ENCODE results near the gene MBP.

DNA sequence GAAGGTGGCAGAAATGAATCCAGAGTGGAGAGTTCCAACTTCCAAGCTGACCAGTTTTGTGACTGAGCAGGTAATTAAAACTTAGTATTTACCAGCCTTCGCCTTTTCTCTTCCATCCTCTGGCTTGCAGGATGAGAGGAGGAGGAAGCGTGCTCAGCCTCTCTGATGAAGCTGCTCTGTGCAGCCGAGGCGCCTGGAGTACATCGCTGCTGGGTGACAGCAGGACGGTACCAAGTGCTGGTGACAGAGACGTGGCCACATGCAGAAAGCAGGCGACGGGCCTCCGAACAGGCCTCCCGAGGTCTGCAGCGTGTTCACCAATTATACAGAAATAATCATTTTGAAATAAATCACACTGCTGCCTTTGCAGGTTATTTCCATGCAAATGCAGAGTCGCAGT is 95.0 kb downstream of the MBP start:
- TF ChIP-seq, protein P1, sequence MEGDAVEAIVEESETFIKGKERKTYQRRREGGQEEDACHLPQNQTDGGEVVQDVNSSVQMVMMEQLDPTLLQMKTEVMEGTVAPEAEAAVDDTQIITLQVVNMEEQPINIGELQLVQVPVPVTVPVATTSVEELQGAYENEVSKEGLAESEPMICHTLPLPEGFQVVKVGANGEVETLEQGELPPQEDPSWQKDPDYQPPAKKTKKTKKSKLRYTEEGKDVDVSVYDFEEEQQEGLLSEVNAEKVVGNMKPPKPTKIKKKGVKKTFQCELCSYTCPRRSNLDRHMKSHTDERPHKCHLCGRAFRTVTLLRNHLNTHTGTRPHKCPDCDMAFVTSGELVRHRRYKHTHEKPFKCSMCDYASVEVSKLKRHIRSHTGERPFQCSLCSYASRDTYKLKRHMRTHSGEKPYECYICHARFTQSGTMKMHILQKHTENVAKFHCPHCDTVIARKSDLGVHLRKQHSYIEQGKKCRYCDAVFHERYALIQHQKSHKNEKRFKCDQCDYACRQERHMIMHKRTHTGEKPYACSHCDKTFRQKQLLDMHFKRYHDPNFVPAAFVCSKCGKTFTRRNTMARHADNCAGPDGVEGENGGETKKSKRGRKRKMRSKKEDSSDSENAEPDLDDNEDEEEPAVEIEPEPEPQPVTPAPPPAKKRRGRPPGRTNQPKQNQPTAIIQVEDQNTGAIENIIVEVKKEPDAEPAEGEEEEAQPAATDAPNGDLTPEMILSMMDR (conservative IDR thresholded peaks at IDR 0.05; ENCODE audit: low read depth, low read length) = no peak
- TF ChIP-seq EZH2 (IDR thresholded peaks at IDR 0.05; ENCODE audit: low read length, unreplicated experiment) (no peak), EZH2phosphoT487 (IDR thresholded peaks at IDR 0.05; ENCODE audit: borderline replicate concordance, low read length) (no peak)

Measured in PC-3 (cell line).